ENCODE results near the gene RALGAPA2. TPM values are rescaled to one million over a fixed set of nuclear protein-coding genes. Genes with fewer than 3 reads are reported as not detected.

RALGAPA2 gene
- polyA plus RNA-seq, 1 of the 3 experiments (the other 2 are of a cell fraction), result 1.0 TPM

- CTCF ChIA-PET, result no interaction called here
- POLR2A ChIA-PET, result no interaction called here
Observed at GRCh38 chr20:20694591-20694990, 17.9 kb downstream of the RALGAPA2 start.

More at GRCh38 chr20:20694591-20694990, 17.9 kb downstream of the RALGAPA2 start:
- Histone ChIP-seq H3K9ac (no peak overlapping the region), H2AFZ (ENCODE audit: low read depth) (no peak overlapping the region), H3K36me3 (replicated peaks in 1 of 2; ENCODE audit: control insufficient read depth in 1 of 2, insufficient read depth in 2 of 2, low read length in 1 of 2) (no peaks in the 10 kb centered on the region), H3K4me2 (no peak overlapping the region), H3K9me2 (no peaks in the 10 kb centered on the region), H4K20me1 (ENCODE audit: insufficient read depth) (no peaks in the 10 kb centered on the region), H3K4me3 (ENCODE audit: low read depth in 2 of 2, low read length in 1 of 2) (no peak overlapping the region), H3F3A (replicated peaks; ENCODE audit: insufficient read depth) (no peaks in the 10 kb centered on the region), H3K79me2 (ENCODE audit: insufficient read depth) (no peaks in the 10 kb centered on the region), H3K27me3 (ENCODE audit: insufficient read depth) (no peaks in the 10 kb centered on the region), H3K9me3 (no peaks in the 10 kb centered on the region), H3K4me1 (ENCODE audit: control insufficient read depth in 1 of 2, insufficient read depth in 2 of 2, low read depth in 1 of 2, low read length in 1 of 2) (no peaks in the 10 kb centered on the region), H3K27ac (ENCODE audit: low read depth in 2 of 2, low read length in 1 of 2) (no peak overlapping the region)
- 88% methylated on average over 4 of the region's 4 CpGs for WGBS (ENCODE audit: low lambda C conversion rate)
- no peak for TF ChIP-seq TEAD4 (IDR thresholded peaks at IDR 0.05; ENCODE audit: borderline replicate concordance, insufficient read depth)
- TF ChIP-seq RCOR1 (IDR thresholded peaks at IDR 0.05; ENCODE audit: low read length), result no peak
- no peak for TF ChIP-seq CTCF (IDR thresholded peaks at IDR 0.05)
- TF ChIP-seq PBX3 (IDR thresholded peaks at IDR 0.05), result no peak
- no peak for TF ChIP-seq NRF1 (IDR thresholded peaks at IDR 0.05; ENCODE audit: low read depth, low read length)
- TF ChIP-seq MAX (IDR thresholded peaks at IDR 0.05; ENCODE audit: low read depth), result no peak
- TF ChIP-seq EZH2phosphoT487 (IDR thresholded peaks at IDR 0.05; ENCODE audit: borderline replicate concordance, low read depth), result no peak
- TF ChIP-seq USF2 (IDR thresholded peaks at IDR 0.05; ENCODE audit: borderline replicate concordance, low read depth, low read length), result no peak
- no peak for TF ChIP-seq CHD2 (IDR thresholded peaks at IDR 0.05; ENCODE audit: low read length, partially characterized antibody)
- no peak for TF ChIP-seq REST (IDR thresholded peaks at IDR 0.05; ENCODE audit: low read depth, low read length)
- TF ChIP-seq JUND (IDR thresholded peaks at IDR 0.05), result no peak
- no peak for TF ChIP-seq NFIC (IDR thresholded peaks at IDR 0.05; ENCODE audit: borderline replicate concordance)
- TF ChIP-seq MXI1 (IDR thresholded peaks at IDR 0.05; ENCODE audit: low read depth, low read length), result no peak
- no peak for TF ChIP-seq GABPA (IDR thresholded peaks at IDR 0.05; ENCODE audit: low read depth)
- no peak for TF ChIP-seq USF1 (IDR thresholded peaks at IDR 0.05; ENCODE audit: borderline replicate concordance, low read depth)
- no peak for DNase-seq
